Neural cell (in vitro differentiated cells): Measurements from ENCODE around the gene CDK3.

Experiments
- CTCF ChIP-seq: fragments of 450-650 bp; IDR thresholded peaks from 2 replicates; pipeline ENCODE4 v1.5.1; 2014; ENCODE audit warnings: antibody characterized with exemption, mild to moderate bottlenecking, moderate library complexity; ENCODE audit not compliant: poor library complexity, severe bottlenecking
- EP300 ChIP-seq: fragments of 450-650 bp; conservative IDR thresholded peaks from 2 replicates; pipeline ENCODE4 v1.6.1; 2014; ENCODE audit warnings: antibody characterized with exemption, mild to moderate bottlenecking, moderate library complexity; ENCODE audit not compliant: poor library complexity, severe bottlenecking
- EZH2 ChIP-seq: fragments of 200-600, 300-800 bp; shearing (Covaris generic), sonication (generic); IDR thresholded peaks from 2 replicates; pipeline ENCODE4 v1.6.1; 2014; ENCODE audit warnings: antibody characterized with exemption, low read length, borderline replicate concordance, mild to moderate bottlenecking; ENCODE audit not compliant: insufficient read depth, poor library complexity, severe bottlenecking
- POLR2AphosphoS5 ChIP-seq: IDR thresholded peaks from 2 replicates; pipeline ENCODE4 v1.6.1; 2012
- TF ChIP-seq, protein P1 (sequence below): IDR thresholded peaks from 2 replicates; pipeline ENCODE4 v1.6.1; 2012; ENCODE audit warnings: borderline replicate concordance

DNA sequence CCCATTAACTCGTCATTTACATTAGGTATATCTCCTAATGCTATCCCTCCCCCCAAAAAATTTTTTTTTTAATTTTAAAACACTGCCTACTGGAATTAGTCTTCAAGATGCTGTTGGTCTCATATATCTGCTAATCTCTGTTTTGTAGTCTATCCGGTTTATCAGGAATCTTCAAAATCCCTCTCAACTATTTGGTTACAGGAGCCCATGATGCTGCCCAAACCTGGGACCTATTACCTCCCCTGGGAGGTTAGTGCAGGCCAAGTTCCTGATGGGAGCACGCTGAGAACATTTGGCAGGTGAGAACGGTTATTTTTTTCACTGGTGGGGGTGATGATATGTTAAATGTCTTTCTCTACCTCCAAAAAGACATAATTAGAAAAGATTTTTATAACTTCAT is 14.7 kb upstream of the CDK3 start:
- no peak for TF ChIP-seq EZH2
- TF ChIP-seq CTCF, result no peak
- TF ChIP-seq EP300, result no peak
- TF ChIP-seq, protein P1, sequence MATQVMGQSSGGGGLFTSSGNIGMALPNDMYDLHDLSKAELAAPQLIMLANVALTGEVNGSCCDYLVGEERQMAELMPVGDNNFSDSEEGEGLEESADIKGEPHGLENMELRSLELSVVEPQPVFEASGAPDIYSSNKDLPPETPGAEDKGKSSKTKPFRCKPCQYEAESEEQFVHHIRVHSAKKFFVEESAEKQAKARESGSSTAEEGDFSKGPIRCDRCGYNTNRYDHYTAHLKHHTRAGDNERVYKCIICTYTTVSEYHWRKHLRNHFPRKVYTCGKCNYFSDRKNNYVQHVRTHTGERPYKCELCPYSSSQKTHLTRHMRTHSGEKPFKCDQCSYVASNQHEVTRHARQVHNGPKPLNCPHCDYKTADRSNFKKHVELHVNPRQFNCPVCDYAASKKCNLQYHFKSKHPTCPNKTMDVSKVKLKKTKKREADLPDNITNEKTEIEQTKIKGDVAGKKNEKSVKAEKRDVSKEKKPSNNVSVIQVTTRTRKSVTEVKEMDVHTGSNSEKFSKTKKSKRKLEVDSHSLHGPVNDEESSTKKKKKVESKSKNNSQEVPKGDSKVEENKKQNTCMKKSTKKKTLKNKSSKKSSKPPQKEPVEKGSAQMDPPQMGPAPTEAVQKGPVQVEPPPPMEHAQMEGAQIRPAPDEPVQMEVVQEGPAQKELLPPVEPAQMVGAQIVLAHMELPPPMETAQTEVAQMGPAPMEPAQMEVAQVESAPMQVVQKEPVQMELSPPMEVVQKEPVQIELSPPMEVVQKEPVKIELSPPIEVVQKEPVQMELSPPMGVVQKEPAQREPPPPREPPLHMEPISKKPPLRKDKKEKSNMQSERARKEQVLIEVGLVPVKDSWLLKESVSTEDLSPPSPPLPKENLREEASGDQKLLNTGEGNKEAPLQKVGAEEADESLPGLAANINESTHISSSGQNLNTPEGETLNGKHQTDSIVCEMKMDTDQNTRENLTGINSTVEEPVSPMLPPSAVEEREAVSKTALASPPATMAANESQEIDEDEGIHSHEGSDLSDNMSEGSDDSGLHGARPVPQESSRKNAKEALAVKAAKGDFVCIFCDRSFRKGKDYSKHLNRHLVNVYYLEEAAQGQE, result no peak
- no peak for TF ChIP-seq POLR2AphosphoS5
